ENCODE measurements around the gene C2orf72.
"Not testable (repeated sequence)": the region's sequence is repeated elsewhere in the genome, so short reads cannot be mapped to it uniquely, and the experiment has no call there.

C2orf72 gene

GRCh38 chr2:231015478-231015877 lies 21.8 kb upstream of the C2orf72 start:
- DNase-seq (ENCODE audit: low read depth) = no peak

DNA sequence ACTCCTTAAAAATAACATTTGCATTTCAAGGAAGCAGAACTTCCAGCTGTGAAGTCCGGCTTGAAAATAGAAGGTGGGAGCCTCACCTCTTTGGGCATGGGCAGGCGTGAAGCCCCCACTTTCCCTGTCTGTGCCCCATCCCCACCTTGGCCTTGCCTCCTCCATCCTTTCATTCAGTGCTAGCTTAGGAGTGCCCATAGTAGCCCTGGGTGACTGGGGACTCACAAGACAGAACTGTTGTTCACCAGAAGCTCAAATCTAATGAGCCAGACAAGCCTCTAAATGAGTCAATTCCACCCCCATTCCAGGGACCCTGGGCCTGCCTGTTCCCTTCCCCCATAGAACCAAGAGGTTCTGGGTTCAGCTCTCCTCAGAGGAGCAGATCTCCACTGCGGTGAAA lies 21.4 kb upstream of the C2orf72 start:
- no peak for DNase-seq (ENCODE audit: low read depth)

DNA sequence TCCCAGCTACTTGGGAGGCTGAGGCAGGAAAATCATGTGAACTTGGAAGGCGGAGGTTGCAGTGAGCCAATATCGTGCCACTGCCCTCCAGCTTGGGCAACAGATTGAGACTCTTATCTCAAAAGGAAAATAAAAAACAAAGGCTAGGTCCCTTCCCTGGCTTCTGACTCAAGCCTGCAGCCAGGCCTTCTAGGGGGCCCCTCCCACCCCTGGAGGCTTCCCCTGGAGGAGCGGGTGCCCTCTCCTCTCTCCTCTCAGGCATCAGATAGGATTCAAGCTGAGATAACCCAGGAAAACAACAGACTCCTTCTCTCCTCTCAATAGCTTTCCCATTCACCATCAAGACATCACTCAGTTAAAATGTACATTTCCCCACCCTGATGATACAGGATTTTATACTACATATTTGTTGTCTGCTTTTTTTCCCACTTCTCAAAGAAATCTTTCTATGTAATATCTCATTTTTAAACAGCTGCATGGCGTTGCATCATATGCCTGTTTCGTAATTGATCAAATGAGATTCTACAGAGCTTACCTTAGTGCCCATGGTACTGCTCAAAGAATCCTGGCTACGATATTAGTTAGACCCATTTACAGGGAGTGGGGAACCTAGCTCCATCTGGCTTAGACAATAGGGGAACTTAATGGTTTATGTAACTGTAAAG lies 20.6 kb upstream of the C2orf72 start:
- no peak for DNase-seq (ENCODE audit: low read depth)

GRCh38 chr2:231017231-231017598 lies 20.1 kb upstream of the C2orf72 start:
- DNase-seq (ENCODE audit: low read depth) = no peak

GRCh38 chr2:231018184-231018583 lies 19.1 kb upstream of the C2orf72 start:
- no peak for DNase-seq (ENCODE audit: low read depth)

GRCh38 chr2:231025059-231025458 lies 12.3 kb upstream of the C2orf72 start:
- not testable (repeated sequence) for DNase-seq (ENCODE audit: low read depth)

GRCh38 chr2:231028889-231029288 lies 8.4 kb upstream of the C2orf72 start:
- no peak for DNase-seq (ENCODE audit: low read depth)

GRCh38 chr2:231029563-231029962 lies 7.8 kb upstream of the C2orf72 start:
- no peak for DNase-seq (ENCODE audit: low read depth)

DNA sequence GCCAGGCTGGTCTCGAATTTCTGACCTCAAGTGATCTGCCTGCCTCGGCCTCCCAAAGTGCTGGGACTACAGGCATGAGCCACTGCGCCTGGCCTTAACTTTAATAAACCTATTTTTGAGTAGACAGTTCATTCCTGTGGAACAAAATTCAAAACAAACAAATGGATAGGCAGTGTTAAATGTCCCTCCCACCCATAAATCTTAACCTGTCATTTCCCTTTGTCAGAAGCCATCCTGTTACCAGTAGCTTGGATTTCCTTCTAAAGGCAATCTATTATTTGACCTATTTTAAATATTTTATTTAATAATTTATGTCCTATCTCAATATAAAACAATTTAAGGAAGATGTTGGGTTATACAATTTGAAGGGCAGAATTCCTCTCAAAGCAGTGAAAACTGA lies 6.6 kb upstream of the C2orf72 start:
- DNase-seq (ENCODE audit: low read depth) = no peak

- DNase-seq (ENCODE audit: low read depth) = no peak
These were observed 4.7 kb upstream of the C2orf72 start for GRCh38 chr2:231032575-231033140.

DNA sequence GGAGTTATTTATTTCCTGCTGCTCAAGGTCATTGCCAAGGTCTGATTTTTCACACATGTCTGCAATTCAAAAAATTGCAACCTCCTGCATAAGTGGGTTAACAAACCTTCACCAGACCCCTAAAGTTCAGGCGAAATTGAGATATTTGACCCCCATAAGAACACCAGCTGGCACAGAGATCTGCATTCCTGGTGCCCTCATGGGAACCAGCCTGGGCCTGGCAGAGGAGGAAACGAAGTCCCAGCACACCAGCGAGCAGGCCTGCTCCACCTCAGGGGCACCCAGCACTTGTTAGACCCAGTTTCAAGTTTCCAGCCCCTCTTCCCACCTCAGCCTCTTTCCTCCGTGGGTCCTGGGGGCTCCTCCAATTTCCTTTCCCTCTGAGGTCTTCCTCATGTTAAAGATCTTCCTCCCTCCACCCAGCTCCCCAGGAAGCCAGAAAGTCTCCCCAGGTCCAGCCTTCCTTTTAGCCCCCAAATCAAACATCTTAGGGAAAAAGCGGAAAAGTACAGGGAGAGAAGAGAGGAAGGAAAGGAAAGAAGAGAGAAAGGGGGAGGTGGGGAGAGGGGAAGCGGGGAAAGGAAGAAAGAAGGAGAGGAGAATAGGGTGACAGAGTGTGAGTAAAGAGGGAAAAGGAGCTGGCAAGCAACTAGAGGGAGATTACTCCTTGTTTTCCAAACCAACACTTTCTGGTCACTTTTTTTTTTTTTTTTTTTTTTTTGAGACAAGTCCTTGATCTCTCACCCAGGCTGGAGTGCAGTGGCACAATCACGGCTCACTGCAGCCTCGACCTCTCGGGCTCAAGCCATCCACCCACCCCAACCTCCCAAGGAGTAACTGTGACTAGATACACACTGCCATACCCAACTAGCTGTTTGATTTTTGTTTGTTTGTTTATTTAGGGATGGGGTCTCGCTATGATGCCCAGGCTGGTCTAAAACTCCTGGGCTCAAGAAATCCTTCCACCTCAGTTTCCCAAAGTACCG lies 3.9 kb upstream of the C2orf72 start:
- DNase-seq (ENCODE audit: low read depth) = no peak

DNA sequence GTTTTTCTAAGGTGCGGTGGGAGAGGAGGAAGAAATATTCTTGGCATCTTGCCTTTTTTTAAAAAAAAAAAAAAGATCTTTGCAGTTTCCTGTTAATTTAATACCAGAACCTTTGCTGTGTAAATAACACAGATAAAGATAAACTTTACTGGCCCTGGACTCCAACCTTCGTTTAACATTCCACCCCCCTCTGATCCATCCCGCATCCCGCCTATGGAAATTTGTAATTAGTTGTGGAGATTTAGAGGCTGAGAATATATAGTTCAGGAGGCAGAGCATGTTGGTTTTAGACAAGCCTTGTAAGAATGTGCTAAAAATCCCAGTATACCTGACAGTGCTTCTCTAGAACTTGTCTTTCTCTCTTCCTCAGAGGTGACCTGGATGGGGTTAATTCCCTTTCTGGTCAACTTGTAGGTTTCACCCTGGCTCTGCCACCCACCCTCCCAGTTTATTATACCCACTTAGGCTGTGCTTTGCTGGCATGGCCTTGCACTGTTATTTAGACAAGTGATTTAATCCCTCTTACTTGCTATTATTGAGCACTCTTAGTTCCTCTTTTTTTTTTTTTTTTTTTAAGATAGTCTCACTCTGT lies 2.9 kb upstream of the C2orf72 start:
- DNase-seq (ENCODE audit: low read depth) = no peak

GRCh38 chr2:231036131-231036530 lies 1.2 kb upstream of the C2orf72 start:
- DNase-seq (ENCODE audit: low read depth) = no peak

DNA sequence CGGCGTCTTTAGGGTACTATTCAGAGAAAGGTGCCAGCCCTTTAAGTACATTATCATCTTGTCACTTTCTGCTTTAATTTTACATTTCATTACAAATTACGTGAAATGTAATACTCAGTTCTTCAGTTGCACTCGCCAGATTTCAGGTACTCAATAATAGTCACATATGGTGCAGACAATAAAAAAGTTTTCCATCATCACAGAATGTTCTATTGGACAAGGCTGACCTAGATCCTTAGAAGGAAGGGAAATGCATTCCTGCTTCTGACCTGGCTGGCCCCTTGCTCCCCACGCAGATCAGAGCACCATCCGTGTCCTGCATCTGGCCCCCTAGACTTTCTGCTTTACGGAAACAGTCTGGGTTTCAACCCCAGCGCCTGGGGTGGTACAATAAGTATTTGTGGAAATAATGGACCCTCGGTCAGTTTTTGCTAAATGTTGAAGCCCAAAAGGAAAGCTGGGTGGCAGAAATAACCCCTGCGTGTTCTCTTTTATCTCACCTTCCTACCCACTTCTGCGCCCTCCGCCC lies 681 bp upstream of the C2orf72 start:
- DNase-seq (ENCODE audit: low read depth) = no peak

DNA sequence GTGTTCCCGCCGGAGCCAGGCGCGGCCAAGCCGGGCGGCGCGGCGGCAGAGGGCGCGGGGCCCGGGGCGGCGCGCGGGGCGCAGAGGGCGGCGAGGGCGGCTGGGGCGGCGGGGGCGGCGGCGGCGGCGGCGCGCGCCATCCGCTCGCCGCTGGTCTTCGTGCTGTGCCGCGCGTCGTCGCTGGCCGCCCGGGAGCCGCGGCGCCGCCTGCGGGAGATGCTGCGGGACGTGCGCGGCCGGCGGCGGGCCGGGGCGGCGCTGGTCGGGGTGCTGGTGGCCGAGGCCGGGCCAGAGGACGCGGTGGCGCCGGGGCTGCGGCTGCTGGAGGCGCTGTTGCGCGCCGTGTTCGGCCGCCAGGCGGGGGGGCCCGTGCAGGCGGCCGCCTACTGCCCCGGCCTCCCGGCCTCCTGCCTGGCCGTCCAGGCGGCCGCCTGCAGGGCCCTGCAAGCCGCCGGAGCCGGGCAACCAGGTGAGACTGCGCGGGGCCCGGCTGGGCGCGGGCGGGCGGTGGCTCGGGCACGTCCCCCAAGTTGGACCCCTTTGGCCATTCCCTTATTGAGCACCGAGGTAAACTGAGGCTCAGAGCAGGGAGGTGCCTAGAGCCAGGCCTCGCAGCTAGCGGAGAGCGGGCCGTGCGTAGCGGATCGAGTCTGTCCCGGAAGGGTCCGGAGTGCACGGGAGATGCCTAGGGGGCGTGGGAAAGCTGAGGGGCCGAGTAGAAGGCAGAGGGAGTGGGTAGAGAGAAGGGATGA lies 584 bp downstream of the C2orf72 start:
- no peak for DNase-seq (ENCODE audit: low read depth)

DNA sequence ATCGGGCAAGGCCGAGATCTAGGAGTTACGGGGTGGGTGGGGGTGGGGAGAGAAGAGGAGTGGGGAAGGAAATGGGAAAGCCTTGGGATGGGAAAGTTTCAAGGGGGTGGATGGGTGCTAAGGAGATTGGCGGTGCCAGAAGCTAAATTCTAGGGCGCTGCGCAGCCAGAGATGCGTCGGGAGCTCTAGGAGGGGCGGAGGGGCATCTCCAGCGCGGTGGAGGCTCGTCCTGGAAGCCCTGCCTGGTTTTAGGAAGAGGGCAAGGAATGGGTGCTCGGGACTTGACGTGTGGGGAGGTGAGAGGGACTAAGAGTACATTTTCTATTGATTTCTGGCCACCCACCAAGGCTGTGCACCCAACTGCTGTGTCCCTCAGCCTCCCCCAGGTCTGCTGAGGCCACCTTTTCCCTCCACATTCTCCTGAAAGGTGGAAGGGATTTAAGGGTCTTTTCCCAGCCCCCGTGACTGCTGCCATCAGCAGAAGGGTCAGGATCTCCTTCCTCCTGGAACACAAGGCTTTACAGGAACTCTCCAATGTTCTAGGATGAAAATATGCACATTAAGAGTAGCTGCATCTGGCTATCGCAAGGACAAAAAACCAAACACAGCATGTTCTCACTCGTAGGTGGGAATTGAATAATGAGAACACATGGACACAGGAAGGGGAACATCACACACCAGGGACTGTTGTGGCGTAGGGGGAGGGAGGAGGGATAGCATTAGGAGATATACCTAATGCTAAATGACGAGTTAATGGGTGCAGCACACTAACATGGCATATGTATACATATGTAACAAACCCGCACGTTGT lies 1.4 kb downstream of the C2orf72 start:
- DNase-seq (ENCODE audit: low read depth) = no peak

- DNase-seq (ENCODE audit: low read depth) = no peak
These were observed 2.0 kb downstream of the C2orf72 start for GRCh38 chr2:231039294-231039664.

GRCh38 chr2:231039821-231040364 lies 2.6 kb downstream of the C2orf72 start:
- no peak for DNase-seq (ENCODE audit: low read depth)

DNA sequence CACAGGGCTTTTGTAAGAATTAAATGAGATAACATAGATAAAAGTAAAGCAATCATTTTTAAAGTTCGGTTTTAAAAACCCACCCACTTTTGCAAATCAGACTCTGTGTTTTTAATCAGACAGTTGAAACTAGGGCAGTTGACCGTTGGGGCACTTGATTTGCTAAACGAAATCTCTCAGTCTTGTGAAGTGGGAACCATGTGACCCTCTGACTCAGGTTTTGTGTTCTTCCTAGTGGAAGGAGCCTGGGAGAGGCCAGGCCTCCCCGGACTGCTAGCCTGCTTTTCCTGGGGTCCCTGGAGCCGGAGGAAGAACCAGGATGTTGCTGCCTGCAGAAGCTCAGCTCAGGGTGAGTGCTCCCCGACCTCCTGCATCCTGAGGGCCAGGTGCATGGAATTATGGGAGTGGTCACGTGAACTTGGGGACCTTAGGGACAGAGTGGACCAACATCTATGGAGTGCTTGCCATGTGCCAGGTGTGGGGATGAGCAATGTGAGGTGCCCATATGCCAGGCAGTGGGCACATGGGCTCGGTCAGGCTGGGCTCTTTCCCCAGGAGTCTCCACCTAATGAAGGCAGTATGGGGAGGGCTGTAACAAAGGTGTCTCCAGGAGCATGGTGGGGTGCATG lies 3.9 kb downstream of the C2orf72 start:
- DNase-seq (ENCODE audit: low read depth) = no peak

DNA sequence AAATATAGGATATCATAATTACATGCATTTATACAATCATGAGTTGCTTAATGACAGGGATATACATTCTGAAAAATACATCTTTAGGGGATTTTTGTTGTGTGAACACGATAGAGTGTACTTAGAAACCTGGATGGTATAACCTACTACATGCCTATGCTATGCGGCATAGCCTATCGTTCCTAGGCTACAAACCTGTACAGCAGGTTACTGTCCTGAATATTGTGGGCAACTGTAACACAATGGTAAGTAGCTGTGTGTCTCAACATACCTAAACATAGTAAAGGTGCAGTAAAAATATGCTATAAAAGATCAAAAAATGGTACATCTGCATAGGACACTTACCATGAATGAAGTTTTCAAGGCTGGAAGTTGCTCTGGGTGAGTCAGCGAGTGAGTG lies 6.5 kb downstream of the C2orf72 start:
- DNase-seq (ENCODE audit: low read depth) = no peak

Data from fibroblast of gingiva (primary cell).